NK-92 (cell line): ENCODE measurements around the gene LRRC74B.
"Not testable (repeated sequence)": the region's sequence is repeated elsewhere in the genome, so short reads cannot be mapped to it uniquely, and the experiment has no call there.

Experiments used
- DNase-seq: peaks from one replicate; lab custom pipeline; 2025; ENCODE audit not compliant: unreplicated experiment; lab: John Stamatoyannopoulos, UW

LRRC74B gene

GRCh38 chr22:21031545-21032036 is 14.2 kb upstream of the LRRC74B start:
- DNase-seq: no peak

- DNase-seq: no peak
Observed at GRCh38 chr22:21032037-21032867, 13.5 kb upstream of the LRRC74B start, which contains the start of gene SLC7A4. Gene SLC7A4, minus strand, starts transcription at chr22:21032561. Its CDS starts 749 bp downstream, at chr22:21031812.

DNA sequence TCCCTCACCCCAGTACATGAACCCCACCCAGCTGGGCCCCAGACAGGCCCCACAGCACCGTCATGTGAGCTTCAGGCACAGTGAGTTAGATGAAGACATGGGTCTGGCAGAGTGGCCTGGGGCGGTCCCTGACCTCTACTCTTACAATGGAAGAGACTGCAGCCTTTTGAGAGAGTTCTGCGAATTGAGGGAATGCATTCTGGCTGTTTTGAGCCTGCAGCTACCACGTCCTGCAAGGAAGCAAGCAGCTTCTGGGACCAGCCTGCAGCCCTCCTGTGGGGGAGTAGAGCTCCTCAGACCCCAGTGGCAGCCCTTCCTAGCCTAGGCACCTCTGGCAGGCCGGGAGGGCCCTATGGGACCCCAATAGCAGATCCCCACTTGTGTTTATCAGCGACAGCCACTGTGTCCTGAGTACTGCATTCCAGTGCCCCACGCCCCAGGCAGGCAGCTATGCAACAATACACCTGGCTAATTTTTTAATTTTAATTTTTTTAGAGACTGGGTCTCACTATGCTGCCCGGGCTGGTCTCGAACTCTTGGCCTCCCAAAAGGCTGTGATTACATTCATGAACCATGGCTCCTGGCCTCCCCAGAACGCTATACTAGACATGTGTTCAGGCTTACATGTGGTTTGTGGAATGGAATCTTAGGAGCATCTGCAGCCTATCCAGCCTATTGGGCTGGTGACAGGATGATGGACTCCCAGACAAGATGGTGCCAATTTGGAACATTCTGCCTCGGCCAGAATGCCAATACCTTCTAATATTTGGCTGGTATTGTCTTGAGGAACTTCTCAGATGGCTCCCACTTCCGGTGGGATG is 12.7 kb upstream of the LRRC74B start:
- no peak for DNase-seq

DNA sequence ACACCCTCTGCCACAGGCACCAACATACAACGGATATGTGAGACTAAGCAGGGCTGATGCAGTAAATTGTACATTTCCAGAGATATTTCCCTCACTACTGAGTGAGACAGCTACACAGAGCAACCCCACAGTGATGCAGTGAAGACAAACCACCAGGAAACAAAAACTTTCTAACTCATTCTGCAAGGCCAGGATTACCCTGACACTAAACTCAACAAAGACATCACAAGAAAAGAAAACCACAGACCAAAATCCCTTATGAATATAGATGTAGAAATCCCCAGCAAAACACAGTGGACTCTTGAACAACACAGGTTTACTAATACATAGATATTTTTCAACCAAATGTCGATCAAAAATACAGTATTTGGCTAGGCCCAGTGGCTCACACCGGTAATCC is 11.9 kb upstream of the LRRC74B start:
- DNase-seq: no peak

DNA sequence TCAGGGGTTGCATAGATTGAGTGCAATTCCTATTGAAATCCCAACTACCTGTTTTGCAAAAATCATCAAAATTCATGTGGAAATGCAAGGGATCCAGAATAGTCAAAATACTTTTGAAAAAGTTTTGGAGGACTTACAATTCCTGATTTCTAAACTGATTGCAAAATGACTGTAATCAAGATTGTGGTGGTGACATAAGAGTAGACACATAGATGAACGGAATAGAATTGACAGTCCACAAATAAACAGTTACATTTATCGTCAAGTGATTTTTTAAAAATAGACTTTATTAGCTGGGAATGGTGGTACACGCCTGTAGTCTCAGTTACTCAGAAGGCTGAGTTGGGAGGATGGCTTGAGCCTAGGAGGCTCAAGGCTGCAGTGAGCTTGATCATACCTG is 10.8 kb upstream of the LRRC74B start:
- DNase-seq: no peak

GRCh38 chr22:21038405-21038804 is 7.3 kb upstream of the LRRC74B start:
- no peak for DNase-seq

DNA sequence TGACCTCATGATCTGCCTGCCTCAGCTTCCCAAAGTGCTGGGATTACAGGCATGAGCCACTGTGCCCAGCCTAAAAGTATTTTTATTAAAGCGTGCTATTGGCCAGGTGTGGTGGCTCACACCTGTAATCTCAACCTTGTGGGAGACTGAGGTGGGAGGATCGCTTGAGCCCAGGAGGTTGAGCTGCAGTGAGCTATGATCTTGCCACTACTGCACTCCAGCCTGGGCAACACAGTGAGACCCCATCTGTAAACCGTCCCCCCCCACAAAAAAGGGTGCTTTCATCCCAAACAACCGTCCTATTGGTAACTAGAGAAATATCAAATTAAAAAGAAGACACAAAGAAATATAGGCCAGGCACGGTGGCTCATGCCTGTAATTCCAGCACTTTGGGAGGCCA is 6.6 kb upstream of the LRRC74B start:
- not testable (repeated sequence) for DNase-seq

GRCh38 chr22:21041937-21042336 is 3.8 kb upstream of the LRRC74B start:
- no peak for DNase-seq

GRCh38 chr22:21042978-21043859 is 2.5 kb upstream of the LRRC74B start:
- no peak for DNase-seq

DNA sequence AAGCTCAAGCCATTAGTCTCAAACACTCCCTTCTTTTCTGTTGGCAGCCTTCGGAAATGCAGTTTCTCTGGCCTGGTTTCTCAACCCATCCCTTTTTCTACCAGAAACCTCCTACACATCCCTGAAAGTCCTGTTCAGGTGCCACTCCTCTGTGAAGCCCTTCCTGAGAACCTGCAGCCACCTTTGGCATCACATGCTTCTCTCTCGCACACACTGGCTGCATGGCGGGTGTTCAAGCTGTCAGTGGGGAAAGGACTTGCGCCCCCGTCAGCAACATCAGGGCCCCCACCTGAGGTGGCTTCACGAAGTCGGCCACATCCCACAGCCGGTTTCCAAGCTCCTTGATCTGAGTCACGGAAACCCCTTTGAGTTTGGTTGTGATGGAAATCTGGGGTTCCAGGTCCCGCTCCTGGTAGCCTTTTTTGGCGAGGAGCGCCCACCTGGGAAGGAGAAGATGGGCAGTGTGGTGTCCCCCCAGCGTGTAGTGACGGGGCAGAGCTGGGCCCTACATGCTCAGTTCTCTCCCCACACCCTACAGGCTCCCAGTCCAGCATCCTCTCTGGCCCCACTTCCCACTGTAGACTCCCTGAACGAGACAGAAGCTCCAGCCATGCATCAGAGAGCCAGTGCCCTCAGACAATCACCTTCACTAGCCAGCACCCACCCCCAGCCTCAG is 1.7 kb upstream of the LRRC74B start:
- DNase-seq: no peak

DNA sequence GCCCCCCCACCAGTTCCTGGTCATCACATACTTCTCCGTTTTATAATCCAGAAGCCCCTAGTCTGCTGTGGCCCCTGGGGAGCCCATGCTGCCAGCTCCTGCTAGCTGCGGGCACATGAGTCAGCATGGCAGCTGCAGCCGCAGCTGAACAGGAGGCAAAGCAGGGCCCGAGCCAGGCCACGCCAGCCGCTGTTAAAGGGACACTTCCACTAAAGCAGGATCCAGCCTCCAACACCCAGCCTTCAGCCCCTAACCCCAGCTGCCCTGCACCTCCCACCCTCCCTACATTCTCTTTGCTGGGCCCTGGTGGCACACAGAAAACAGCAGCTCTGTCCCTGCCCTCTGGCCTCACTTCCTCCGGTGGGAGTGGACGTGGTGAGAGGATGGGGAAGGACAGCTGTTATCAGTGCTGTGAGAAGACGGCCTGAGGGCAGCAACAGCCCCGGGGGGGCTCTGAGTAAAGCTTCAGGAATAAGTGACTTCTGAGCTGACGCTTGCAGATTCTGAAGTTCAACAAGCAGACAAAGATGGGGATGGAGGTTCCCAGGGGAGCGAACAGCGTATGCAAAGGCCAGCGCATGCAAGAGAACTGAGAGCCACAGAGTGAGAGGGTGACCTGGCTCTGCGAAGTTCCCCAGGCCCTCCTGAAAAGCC is 688 bp upstream of the LRRC74B start:
- DNase-seq: no peak

DNA sequence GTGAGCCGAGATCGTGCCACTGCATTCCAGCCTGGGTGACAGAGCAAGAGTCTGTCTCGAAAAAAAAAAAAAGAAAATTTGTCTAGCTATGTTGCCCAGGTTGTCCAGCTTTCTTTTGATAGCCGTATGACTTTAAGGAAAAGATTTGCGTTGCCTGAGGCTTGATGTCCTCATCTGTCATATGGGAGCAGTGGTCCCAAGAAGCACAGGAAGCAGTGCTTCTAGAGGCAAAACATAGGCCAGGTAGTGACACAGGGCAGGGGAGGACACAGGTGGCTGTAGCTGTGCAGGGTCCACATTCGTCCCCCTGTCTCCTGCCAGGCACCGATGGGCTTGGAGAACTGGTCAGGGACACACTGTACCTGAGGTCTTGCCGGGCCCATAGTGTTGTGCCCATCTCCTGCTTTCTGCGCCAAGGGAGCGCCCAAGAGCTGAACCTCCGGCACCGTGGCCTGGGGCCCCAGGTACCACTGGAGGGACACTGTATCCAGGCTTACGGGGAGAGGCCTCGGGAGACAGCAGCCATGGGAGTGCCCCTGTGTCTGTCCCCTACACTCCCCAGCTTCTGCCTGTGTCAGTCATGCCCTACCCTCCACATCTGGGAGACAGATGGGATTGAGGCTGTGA is 1.4 kb downstream of the LRRC74B start:
- DNase-seq: no peak

- DNase-seq: no peak
Observed at GRCh38 chr22:21047730-21048129, 2.0 kb downstream of the LRRC74B start.

GRCh38 chr22:21048448-21048847 is 2.7 kb downstream of the LRRC74B start:
- DNase-seq: not testable (repeated sequence)

DNA sequence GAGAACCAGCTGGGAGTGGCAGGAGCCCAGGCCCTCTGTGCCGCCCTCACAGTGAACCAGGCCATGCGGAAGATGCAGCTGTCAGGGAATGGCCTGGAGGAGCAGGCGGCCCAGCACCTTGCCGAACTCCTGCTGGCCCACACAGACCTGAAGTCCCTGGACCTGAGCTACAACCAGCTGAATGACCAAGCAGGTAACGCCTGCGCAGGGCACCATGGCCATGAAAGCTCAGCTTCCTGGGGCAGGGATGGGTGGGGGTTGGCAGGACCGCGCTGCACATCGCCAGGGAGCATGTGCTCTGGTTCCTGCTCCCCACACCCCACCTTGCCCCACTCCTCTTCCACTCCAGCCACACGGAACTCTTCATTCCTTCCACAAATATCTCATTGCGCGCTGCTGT is 3.2 kb downstream of the LRRC74B start:
- not testable (repeated sequence) for DNase-seq

DNA sequence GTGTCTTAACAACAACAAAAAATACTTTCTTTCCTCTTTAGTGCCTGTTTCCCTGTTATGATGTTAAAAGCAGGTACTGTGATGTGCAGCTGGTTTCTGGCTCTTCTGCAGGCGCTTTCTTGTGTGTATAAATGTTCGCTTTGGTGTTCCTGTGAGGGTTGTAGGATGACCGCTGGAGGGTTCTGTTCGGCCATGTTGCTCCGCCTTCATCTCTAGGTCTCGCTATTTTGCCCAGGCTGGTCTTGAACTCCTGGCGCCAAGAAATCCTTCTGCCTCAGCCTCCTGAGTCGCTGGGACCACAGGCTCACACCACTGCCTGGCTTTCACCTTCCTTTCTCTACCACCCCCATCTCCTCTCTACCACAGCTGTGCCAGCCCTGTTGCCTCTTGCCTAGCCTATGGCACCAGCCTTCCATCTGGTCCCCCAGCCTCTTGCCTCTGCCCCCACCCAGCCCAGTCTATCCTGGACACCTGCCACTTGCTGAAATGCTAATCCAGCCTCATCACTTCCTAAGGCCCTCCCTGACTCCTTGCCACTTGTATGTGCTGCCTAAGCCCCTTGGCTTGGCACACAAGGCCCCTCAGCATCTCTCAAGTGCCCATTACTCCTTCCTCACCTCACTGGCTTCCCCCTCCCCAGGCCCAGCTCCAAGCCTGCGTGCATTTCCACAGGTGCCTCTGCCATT is 5.5 kb downstream of the LRRC74B start:
- DNase-seq: no peak

DNA sequence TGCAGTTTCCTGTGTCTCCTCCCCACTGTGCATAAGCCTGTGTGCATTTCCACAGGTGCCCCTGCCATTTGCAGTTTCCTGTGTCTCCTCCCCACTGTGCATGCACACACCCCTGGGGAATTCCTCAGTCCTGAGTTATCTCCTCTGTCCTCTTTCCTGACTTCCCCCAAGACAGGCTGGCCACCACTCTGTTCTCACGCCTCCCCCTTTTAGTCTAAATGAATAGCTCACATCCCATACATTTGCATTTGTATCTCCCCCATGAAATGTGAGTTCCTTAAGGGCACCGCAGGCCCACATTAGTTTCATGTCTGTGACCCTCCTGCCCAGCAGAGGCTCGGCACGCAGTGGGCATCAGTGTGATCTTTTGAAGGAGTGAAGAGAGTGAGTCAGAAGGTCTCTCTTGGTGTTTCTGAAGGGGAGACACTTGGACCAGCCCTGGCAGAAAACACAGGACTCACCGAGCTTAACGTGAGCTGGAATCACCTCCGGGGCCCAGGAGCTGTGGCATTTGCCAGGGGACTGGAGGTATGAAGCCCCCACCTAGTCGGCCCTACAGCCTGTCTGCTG is 6.2 kb downstream of the LRRC74B start:
- DNase-seq: no peak

DNA sequence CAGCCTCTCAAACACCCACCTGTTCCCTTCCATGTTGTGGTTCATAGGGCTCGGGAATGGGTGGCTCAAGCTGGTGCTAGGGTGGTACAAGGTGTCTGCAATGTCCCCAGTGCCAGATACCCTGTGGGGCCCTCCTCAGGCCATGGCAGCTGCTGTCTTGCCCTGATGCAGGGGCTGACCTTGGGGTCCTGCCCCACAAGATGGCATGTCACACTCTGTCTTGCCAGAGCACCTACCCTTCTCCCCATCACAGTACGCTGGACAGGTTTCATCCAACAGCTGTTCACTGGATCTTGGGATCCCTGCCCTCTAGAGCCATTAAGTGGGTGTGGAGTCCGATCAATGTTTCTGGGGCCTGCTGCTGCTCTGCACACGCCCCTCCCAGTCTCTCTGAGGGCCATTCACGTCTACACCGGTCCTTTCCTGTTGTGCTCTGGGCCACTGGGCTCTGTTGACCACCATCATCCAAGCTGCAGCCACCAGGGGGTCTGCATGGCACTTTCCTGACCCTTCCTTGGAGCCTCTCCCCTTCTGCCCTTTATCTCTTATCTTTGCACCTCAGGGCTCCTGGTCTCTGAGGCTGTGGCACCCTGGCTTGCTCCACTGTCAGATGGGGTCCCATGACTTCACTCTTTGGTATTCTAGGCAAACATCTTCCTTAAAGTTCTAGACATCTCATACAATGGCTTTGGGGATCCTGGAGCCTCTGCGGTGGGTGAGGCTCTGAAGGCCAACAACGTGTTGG is 7.1 kb downstream of the LRRC74B start:
- DNase-seq: no peak
